Activated CD8-positive, alpha-beta memory T cell treated with anti-CD3 and anti-CD28 coated beads for 4 hours (primary cell): ENCODE results near the gene YTHDF2.

Source experiments
- DNase-seq, 2 donors: peaks; one replicate each; pipeline ENCODE4 v3.0.0-alpha.2; 2020; ENCODE audit warnings: low read depth in 2 of 2

The YTHDF2 gene

DNA sequence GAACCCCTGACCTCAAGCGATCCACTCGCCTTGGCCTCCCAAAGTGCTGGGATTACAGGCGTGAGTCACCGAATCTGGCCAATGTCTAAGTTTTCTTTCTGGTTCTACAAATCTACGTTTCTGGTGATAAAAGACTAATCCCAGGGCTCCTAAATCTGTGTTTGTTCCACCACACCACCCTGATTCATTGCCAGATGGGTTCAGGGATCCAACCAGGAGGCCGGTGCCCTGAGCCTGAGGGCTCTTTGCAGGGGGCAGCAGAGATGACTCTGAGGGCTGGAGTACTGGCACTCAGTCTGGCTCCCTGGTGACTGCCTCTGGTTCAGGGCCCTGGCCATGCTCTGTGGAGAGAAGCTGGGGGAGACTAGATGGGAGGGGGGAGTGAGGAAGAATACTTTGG is 64.7 kb downstream of the YTHDF2 start:
- DNase-seq = no peak

DNA sequence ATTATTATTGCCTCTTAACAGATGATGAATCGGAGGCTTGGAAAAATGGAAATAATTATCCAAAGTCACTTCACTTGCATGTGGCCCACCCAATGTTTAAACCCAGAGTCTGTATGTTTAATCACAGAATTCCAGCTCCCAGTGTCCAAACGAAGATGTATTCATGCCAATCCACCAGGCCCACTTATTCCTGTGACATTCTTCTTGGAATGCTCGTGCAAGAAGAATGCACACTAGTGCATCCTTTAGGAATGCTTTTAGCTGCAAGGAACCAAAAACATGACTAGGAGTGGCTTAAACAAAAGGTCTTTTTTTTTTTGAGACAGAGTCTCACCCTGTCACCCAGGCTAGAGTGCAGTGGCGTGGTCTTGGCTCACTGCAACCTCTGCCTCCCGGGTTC is 66.3 kb downstream of the YTHDF2 start:
- no peak for DNase-seq

DNA sequence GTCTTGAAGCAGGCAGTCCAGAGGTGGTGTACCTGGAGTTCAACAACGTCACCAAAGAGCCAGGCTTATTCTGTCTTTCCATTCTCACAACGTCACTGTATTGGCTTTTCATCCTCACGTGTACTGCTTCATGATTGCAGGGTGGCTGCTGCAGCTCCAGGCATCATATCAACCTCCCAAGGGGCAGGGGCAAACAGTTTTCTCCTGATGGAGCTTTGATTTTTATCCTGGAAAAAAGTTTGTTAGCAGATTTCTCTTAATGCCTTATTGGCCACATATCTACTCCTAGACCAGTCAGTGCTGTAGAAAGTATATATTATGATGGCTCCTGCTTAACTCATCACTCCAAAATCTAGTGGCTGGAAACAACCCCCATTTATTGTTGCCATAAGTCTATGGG is 66.9 kb downstream of the YTHDF2 start:
- no peak for DNase-seq

DNA sequence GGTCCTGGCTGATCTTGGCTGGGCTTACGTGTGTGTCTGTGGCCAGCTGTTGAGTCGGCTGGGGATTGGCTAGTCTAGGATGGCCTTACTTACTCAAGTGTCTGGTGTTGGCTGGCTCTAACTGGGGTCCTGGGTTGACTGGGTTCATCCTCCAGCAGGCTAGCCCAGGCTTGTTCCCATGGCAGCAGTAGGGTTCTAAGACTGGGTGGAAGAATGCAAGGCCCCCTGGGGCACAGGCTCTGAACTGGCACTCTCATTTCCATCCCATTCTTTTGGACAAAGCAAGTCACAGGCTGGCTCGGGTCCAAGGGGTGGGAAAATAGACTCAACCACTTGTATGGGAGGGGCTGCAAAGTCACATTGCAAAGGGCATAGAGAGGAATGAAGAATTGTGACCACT is 67.3 kb downstream of the YTHDF2 start:
- DNase-seq = no peak

DNA sequence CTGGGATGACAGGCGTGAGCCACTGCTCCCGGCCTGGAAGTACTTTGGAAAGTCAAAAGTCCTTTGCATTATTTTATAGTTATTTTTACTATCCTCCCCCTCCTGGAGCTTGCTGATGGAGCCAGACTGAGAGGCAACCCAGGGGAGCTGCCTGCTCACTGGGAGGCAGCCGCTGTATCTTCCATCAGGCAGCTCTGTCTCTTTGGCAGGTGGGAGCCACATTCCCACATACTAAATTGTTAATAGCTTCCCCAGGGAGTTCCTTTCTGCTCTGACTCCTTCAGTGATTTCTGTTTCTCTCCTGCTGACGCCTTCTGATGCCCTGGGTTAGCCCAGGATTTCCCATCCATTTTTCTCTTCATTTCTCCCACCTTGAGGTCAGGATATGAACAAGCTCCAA is 70.3 kb downstream of the YTHDF2 start:
- DNase-seq = no peak

GRCh38 chr1:28807986-28808385 is 71.2 kb downstream of the YTHDF2 start:
- no peak for DNase-seq

DNA sequence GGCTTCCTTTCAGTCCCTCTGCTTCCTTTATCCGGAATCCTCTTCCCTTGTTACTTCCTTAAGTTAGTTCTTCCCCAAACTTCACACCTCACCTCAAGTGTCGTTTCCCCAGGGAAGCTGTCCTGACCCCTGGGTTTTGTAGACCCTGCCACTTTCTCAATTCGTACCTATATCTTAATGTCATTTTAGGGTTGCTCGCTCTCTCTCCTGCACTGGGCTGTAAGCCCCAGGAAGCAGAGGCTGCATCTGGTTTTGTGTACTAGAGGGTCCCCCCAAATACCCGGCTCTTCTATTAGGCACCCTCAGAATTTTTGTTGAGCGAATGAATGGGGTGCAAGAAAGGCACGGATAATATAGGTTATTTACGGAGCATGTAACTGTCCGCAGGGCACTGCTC is 74.6 kb downstream of the YTHDF2 start:
- no peak for DNase-seq

DNA sequence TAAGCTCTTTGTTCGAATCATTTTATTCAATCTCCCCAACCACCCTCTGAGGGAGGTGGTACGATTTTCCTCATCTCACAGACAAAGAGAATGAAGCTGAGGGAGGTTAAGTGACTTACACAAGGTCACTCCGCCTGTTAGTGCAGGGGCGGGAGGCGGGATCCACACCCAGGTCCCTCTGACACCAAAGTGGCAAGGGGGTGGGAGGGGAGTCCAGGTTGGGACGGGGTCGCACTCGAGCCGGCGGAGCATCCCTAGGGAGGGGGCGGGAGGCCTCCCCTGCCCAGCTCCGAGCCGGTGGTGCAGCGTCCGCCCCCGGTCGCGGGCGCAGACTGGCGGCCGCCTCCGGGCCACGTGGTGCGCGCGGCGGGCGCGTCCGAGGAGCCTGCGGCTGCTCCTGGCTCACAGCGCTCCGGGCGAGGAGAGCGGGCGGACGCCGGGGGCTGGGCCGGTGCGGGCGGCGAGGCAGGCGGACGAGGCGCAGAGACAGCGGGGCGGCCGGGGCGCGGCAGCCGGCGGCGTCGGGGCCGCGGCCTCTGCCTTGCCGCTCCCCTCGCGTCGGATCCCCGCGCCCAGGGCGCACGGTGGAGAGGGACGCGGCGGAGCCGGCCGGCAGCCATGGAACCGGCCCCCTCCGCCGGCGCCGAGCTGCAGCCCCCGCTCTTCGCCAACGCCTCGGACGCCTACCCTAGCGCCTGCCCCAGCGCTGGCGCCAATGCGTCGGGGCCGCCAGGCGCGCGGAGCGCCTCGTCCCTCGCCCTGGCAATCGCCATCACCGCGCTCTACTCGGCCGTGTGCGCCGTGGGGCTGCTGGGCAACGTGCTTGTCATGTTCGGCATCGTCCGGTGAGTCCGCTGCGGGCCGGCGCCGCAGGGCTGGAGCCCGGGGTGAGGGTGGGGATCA is 75.3 kb downstream of the YTHDF2 start, which contains the start of gene OPRD1:
Gene OPRD1 (plus strand): TSS at position 405 of the 903 bp plus-strand sequence. CDS start 214 bp downstream, at position 619.
- DNase-seq = no peak

DNA sequence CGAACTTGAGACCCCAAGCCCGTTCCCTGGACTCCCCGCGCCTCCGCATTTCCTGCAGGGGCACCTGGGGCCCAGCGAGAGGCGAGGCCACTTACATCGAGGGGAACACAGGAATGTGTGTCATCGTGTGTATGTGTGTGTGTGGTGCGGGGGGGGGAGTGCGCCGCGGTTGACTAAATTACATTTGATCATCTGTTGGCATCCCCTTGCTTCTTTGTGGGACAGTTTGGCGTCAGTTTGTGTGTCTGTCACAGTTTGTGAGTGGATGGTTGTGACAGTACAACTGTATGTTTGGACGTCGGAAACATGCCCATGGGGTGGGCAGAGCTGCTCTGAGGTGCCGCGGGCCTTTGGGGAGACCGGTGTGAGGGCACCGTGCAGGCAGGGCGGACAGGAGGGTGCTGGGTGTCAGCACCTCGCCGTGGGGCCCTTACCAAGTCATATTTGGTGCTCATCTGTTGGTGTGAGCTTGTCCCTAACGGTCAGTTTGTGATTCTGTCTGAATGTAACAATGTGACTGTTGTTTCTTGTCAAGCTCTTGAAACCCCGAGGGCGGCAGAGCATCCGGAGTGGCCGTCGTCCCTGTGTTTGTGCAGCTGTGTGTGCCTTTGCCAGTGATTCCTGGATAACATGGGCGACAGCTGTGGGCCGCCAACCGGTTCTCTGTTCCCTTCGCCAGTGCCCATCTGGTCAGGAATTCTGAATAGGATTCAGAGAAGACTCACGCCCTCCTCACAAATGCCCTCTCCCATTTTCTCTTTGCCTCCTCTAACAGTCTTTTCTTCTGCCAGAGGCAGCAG is 76.1 kb downstream of the YTHDF2 start:
- DNase-seq = no peak

- no peak for DNase-seq
Observed at GRCh38 chr1:28813931-28814465, 77.3 kb downstream of the YTHDF2 start.

DNA sequence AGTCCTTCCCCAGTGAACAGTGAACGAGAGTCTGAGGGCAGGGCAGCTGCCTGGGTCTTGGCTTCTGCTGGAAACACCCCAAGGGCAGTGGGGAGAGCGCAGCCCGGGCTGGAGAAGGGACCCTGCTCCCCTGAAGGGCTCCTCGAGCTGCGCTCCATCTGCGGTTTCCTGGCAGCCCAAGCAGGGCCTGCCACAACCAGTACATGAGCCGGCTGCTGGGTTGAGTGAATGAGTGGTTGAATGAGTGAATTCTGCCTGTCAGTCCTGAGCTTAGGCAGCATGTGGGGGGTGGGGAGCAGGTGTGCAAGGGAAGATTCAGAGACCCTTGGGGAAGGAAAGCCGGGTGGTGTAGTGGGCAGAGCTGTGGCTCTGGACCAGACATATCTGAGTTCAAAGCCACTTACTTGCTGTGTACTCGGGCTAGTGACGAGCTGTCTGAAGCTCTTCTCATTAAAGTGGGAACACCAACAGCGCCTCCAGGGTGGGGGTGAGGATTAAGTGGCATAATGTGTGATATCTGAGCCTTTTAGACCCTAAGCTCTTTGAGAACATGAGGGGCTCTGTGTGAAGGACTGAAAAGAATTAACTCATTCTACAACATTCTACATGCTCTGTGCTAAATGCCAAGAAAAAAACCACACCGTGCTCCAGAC is 78.9 kb downstream of the YTHDF2 start:
- DNase-seq = no peak

DNA sequence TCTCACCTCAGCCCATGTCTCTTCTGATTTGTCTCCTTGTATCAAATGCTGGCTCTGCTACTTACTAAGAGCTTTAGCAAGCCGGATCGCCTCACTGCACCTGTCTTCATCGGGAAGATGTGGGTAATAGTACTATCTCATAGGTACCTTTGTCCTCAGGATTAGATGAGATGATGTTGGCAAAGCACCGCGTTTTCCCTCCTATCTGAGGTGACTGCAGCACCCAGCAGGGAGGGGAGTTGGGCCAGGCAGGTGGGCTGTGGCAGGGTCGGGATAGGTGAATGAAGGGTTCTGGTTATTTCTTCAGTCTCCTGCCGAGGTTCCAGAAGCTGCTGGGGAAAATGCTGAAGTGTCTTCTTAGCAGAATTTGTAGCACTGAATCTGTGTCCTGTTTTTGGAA is 80.4 kb downstream of the YTHDF2 start:
- no peak for DNase-seq

DNA sequence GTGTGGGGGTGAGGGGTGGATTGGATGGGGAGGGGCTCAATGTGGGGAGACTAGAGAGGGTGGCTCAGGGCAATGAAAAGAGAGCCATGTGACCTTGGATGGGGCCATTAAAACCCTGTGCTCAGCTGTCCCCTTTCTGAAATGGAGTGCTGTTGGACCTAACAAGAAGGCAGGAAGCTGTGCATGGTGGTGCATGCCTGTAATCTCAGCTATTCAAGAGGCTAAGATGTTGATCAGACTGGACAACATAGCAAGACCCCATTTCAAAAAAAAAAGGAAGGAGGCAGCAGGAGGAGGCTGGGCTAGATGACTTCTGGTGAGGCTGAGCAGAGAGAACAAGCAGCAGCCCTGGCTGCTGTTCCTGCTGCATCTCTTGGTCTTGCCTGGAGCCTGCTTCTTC is 82.3 kb downstream of the YTHDF2 start:
- DNase-seq = no peak
